ENCODE data around the gene EPHA8. TPM values are rescaled to one million over a fixed set of nuclear protein-coding genes. Genes with fewer than 3 reads are reported as not detected.

The EPHA8 gene
- total and polyA plus RNA-seq, 2 of the 4 experiments (the other 2 are of a cell fraction): not detected

DNA sequence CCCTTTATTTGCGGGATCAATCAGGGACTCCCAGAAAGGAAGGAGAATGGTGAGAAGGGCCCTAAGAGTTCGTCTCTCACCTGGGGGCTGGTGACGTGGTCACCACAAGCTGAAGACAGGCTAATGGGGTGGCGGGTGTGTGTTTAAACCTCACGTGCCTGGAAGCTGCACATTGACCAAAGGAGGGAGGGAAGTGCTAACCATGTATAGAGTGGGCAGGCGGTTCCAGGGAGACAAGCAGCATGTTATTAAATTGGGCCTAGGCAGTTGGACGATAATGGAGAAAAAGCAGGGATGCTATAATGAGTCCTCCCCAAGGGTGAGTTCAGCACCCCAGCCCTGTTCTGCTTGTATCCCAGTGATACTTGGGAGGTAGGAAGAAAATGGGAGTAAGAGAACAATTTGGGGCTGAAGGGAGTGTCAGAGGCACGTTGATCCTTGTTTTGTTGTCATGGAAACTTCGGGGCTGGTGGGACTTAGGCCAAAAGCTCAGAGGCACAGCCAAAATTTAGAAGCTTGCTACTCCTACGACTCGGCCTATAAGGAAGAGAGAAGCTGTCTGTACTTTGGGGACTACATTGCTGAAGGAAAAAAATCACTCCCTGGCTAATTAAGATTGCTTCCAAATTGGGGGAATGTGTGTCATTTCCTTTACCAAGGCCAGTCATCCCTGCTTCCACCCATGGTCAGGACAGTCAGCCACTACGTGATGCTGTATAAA is 33.2 kb upstream of the EPHA8 start:
- H2AFZ ChIP-seq (replicated peaks; ENCODE audit: low read length, poor library complexity): no peak overlapping the region
- no peak overlapping the region for H3K18ac ChIP-seq (ENCODE audit: low read depth, low read length)
- no peaks in the 10 kb centered on the region for H3K9me3 ChIP-seq (ENCODE audit: control insufficient read depth, insufficient read depth, low read length)
- DNase-seq (no peak), ATAC-seq (ENCODE audit: low read depth) (no peak)
- dilution Hi-C loops (cut with HindIII; ENCODE audit: low sequenced_read_pairs, unreplicated experiment): no loop called here
- H3K79me1 ChIP-seq (ENCODE audit: low read depth in 1 of 2, low read length in 2 of 2): no peaks in the 10 kb centered on the region
- ChIA-PET CTCF (no interaction called here), POLR2A (ENCODE audit: unreplicated experiment) (no interaction called here)
- H2AK9ac ChIP-seq (replicated peaks; ENCODE audit: low read depth, low read length, poor library complexity): no peak overlapping the region
- TF ChIP-seq FOS (IDR thresholded peaks at IDR 0.05; ENCODE audit: low read depth, low read length) (no peak), BHLHE40 (IDR thresholded peaks at IDR 0.05; ENCODE audit: low read depth, low read length) (no peak), POLR2A (IDR thresholded peaks at IDR 0.05; ENCODE audit: low read depth, low read length) (no peak), CHD1 (IDR thresholded peaks at IDR 0.05; ENCODE audit: low read depth, low read length) (no peak)
- H3K9ac ChIP-seq (ENCODE audit: low read depth, low read length): no peak overlapping the region
- WGBS, 2 experiments (ENCODE audit: extremely low coverage in 2 of 2, insufficient read length in 1 of 2): 73% methylated on average over 5 of the region's 12 CpGs; no CpG with 5 or more reads in 1 of the 2 experiments
- H4K8ac ChIP-seq (ENCODE audit: low read depth in 2 of 2, low read length in 2 of 2): no peak overlapping the region
- H4K5ac ChIP-seq (ENCODE audit: low read depth, low read length): no peak overlapping the region
- no peak overlapping the region for H3K56ac ChIP-seq (ENCODE audit: extremely low read depth, insufficient read depth, low read length)
- intact Hi-C loops (cut with micrococcal nuclease): no loop called here
- no peak overlapping the region for H2AK5ac ChIP-seq (ENCODE audit: low read depth, low read length)
- H4K20me1 ChIP-seq (ENCODE audit: insufficient read depth, low read length): no peaks in the 10 kb centered on the region
- H3K23ac ChIP-seq (ENCODE audit: low read depth, low read length): no peak overlapping the region
- H3K4ac ChIP-seq (ENCODE audit: low read depth, low read length): no peak overlapping the region
- no peak overlapping the region for H2BK120ac ChIP-seq (ENCODE audit: low read depth, low read length)
- in situ Hi-C loops (cut with MboI; ENCODE audit: low sequenced_read_pairs): no loop called here
- no peak overlapping the region for H3K4me3 ChIP-seq (ENCODE audit: insufficient read depth, low read depth, low read length)
- peaks cover 21% of the 10 kb centered on the region for H3K36me3 ChIP-seq (ENCODE audit: control insufficient read depth, insufficient read depth, low read length)
- no peak overlapping the region for H3K27ac ChIP-seq (ENCODE audit: insufficient read depth, low read length)
- no peak overlapping the region for H3K4me2 ChIP-seq (ENCODE audit: low read depth, low read length)
- H2BK15ac ChIP-seq (ENCODE audit: low read depth, low read length): no peak overlapping the region
- H3K9me1 ChIP-seq (ENCODE audit: insufficient read depth, low read length): 0 out of 2 replicates have a peak, but pooled peaks cover 5% of the 10 kb centered on the region
- H2BK5ac ChIP-seq (ENCODE audit: low read depth, low read length, poor library complexity, severe bottlenecking): no peak overlapping the region
- no peaks in the 10 kb centered on the region for H3K4me1 ChIP-seq (ENCODE audit: control insufficient read depth, insufficient read depth, low read length)
- no peak overlapping the region for H4K91ac ChIP-seq (ENCODE audit: insufficient read depth, low read depth, low read length)
- no peaks in the 10 kb centered on the region for H3K27me3 ChIP-seq (ENCODE audit: control insufficient read depth, insufficient read depth, low read length)
- no peak overlapping the region for H2BK20ac ChIP-seq (ENCODE audit: low read depth, low read length)
- no TSS peak for BruUV-seq (replicated peaks)
- no peak overlapping the region for H3K14ac ChIP-seq (replicated peaks; ENCODE audit: low read depth, low read length)
